GM12878 (cell line): ENCODE measurements around the gene PDE11A. TPM values are rescaled to one million over a fixed set of nuclear protein-coding genes. Genes with fewer than 3 reads are reported as not detected.

Source experiments
- ATAC-seq: fragments of 200-7000 bp; cut with Tn5 transposase; 3 replicates; pipeline ENCODE4 v1.9.1; 2020; ENCODE audit warnings: mild to moderate bottlenecking, moderate library complexity
- BruUV-seq: library from RNA; stranded (reverse); fragments of 400-500 nt; replicated peaks from 2 replicates; lab custom pipeline; 2021; lab: Mats Ljungman, UMichigan
- CTCF ChIA-PET: fragments of 300-600 bp; sonication (Branson Sonifier 250); formaldehyde crosslinking; extraction: SDS; loops from one replicate; lab custom pipeline; 2021; ENCODE audit warnings: inconsistent platforms; lab: Yijun Ruan, JAX
- POLR2A ChIA-PET: fragments of 350-600 bp; formaldehyde crosslinking; extraction: SDS; loops from one replicate; lab custom pipeline; 2021; ENCODE audit warnings: inconsistent platforms; lab: Charles Lee
- RAD21 ChIA-PET: fragments of 300-600 bp; sonication (Branson Sonifier 250); formaldehyde crosslinking; loops from one replicate; lab custom pipeline; 2023; ENCODE audit warnings: antibody characterized with exemption; ENCODE audit not compliant: unreplicated experiment; lab: Charles Lee
- SMC1A ChIA-PET: fragments of 300-600 bp; sonication (Branson Sonifier 250); formaldehyde crosslinking; loops from one replicate; lab custom pipeline; 2023; ENCODE audit not compliant: unreplicated experiment, uncharacterized antibody; lab: Charles Lee
- DNase-seq: peaks from one replicate; pipeline ENCODE4 v3.0.0-alpha.2; 2011; ENCODE audit warnings: low read depth, low spot score
- FAIRE-seq: peaks from 3 replicates; lab custom pipeline; 2011; peaks lifted over from hg19 to GRCh38; lab: Jason Lieb, UNC
- H2AFZ ChIP-seq: 2 replicates; pipeline ENCODE4 v1.6.0; 2011; ENCODE audit warnings: low read depth, low read length, control low read depth; ENCODE audit not compliant: control insufficient read depth
- H3K27ac ChIP-seq: 2 replicates; pipeline ENCODE4 v1.5.1; 2011; ENCODE audit warnings: control low read depth; ENCODE audit not compliant: control insufficient read depth, insufficient read depth
- H3K27me3 ChIP-seq, 2 experiments: replicated peaks in 1 of 2; 2 replicates each; pipeline versions ENCODE4 v1.6.0 to v1.6.1; 2011; ENCODE audit warnings: low read length in 1 of 2; ENCODE audit not compliant: control insufficient read depth in 2 of 2, insufficient read depth in 2 of 2
- H3K36me3 ChIP-seq, 2 experiments: 2 replicates each; pipeline ENCODE4 v1.5.1; 2011; ENCODE audit warnings: low read length in 1 of 2; ENCODE audit not compliant: control insufficient read depth in 2 of 2, insufficient read depth in 2 of 2
- H3K4me1 ChIP-seq: 2 replicates; pipeline ENCODE4 v1.6.1; 2011; ENCODE audit warnings: mild to moderate bottlenecking, low read length, moderate library complexity, mixed read lengths; ENCODE audit not compliant: control insufficient read depth, insufficient read depth
- H3K4me2 ChIP-seq: 2 replicates; pipeline ENCODE4 v1.6.0; 2011; ENCODE audit warnings: control low read depth; ENCODE audit not compliant: control insufficient read depth, insufficient read depth
- H3K4me3 ChIP-seq: fragments of 200-600 bp; sonication (generic); 2 replicates; pipeline ENCODE4 v1.5.1; 2016
- H3K79me2 ChIP-seq: 2 replicates; pipeline ENCODE4 v1.6.0; 2011; ENCODE audit warnings: low read length; ENCODE audit not compliant: control insufficient read depth, insufficient read depth
- H3K9ac ChIP-seq: 2 replicates; pipeline ENCODE4 v1.8.0; 2011; ENCODE audit warnings: low read length, control low read depth, mixed read lengths; ENCODE audit not compliant: control insufficient read depth, insufficient read depth
- H3K9me3 ChIP-seq: replicated peaks from 3 replicates; pipeline ENCODE4 v1.5.1; 2011; ENCODE audit warnings: mild to moderate bottlenecking, low read length; ENCODE audit not compliant: control insufficient read depth, insufficient read depth
- H4K20me1 ChIP-seq: 2 replicates; pipeline ENCODE4 v1.6.0; 2011; ENCODE audit not compliant: control insufficient read depth, insufficient read depth
- BCL11A ChIP-seq: IDR thresholded peaks from 2 replicates; pipeline ENCODE4 v1.6.1; 2011; ENCODE audit warnings: low read depth, low read length
- BRCA1 ChIP-seq: IDR thresholded peaks from 2 replicates; pipeline ENCODE4 v1.6.1; 2011; ENCODE audit warnings: low read depth, low read length, improper control_type of control experiment
- DPF2 ChIP-seq: fragments of 450-650 bp; IDR thresholded peaks from 2 replicates; pipeline ENCODE4 v1.6.1; 2017; ENCODE audit warnings: mild to moderate bottlenecking
- IKZF2 ChIP-seq, 2 experiments: fragments of 450-650 bp; IDR thresholded peaks; 2 replicates each; pipeline ENCODE4 v1.6.1; 2017; ENCODE audit warnings: mild to moderate bottlenecking in 2 of 2, moderate library complexity in 2 of 2
- LARP7 ChIP-seq: fragments of 450-650 bp; IDR thresholded peaks from 2 replicates; pipeline ENCODE4 v1.6.1; 2017; ENCODE audit warnings: mild to moderate bottlenecking
- NFIC ChIP-seq: IDR thresholded peaks from 2 replicates; pipeline ENCODE4 v1.6.1; 2012; ENCODE audit warnings: low read depth, mild to moderate bottlenecking, inconsistent platforms, low read length, moderate library complexity
- RAD51 ChIP-seq: fragments of 450-650 bp; IDR thresholded peaks from 2 replicates; pipeline ENCODE4 v1.6.1; 2016; ENCODE audit warnings: moderate library complexity, mild to moderate bottlenecking, inconsistent platforms
- SPI1 ChIP-seq: IDR thresholded peaks from 2 replicates; pipeline ENCODE4 v1.6.1; 2011; ENCODE audit warnings: low read depth, mild to moderate bottlenecking, low read length, moderate library complexity, borderline replicate concordance; ENCODE audit not compliant: insufficient read depth
- WRNIP1 ChIP-seq: IDR thresholded peaks from 2 replicates; pipeline ENCODE4 v1.6.1; 2011; ENCODE audit warnings: low read depth, low read length, improper control_type of control experiment, borderline replicate concordance
- ZSCAN29 ChIP-seq: fragments of 450-650 bp; IDR thresholded peaks from 2 replicates; pipeline ENCODE4 v1.6.1; 2017; ENCODE audit warnings: mild to moderate bottlenecking, moderate library complexity
- in situ Hi-C: fragments of 300-500 bp; cut with MboI; formaldehyde crosslinking; loops from 9 replicates; pipeline ENCODE4 v1.14.3; 2018; ENCODE audit warnings: mixed read lengths
- intact Hi-C: fragments of 100-400 bp; cut with micrococcal nuclease; formaldehyde crosslinking; loops from one replicate; pipeline ENCODE4 v1.14.2; 2022; ENCODE audit not compliant: unreplicated experiment
- polyA plus RNA-seq, 11 experiments: library from polyadenylated mRNA; depleted of rRNA in 4 of 11; unstranded in 6 of 11; stranded (reverse) in 5 of 11; fragments of >200 nt; fragmentation: Nextera tagmentation in 4 of 11; fragmentation: Illumina TruSeq in 1 of 11; extraction: Ambion mirVana in 4 of 11; extraction: Trizol in 1 of 11; gene quantifications; 1 replicate in 1 of 11; 2 replicates in 10 of 11; pipeline versions ENCODE4 v1.2.1 to v1.2.3, GENCODE V29; 2011 to 2016; ENCODE audit warnings: inconsistent platforms in 2 of 11, missing spikeins in 2 of 11, low read depth in 1 of 11
- total RNA-seq, 4 experiments: library from RNA; depleted of rRNA in 3 of 4; stranded (reverse); fragments of >200 nt in 3 of 4; fragmentation: Illumina TruSeq in 1 of 4; extraction: Trizol in 1 of 4; gene quantifications; 2 replicates each; pipeline versions ENCODE4 v1.2.1 to v1.2.3, GENCODE V29; 2013 to 2021
- TF ChIP-seq, protein P1 (sequence below): fragments of 450-650 bp; IDR thresholded peaks from 2 replicates; pipeline ENCODE4 v1.6.1; 2017; ENCODE audit warnings: mild to moderate bottlenecking
- TF ChIP-seq, protein P2 (sequence below): fragments of 450-650 bp; IDR thresholded peaks from 2 replicates; pipeline ENCODE4 v1.6.1; 2014; ENCODE audit warnings: mild to moderate bottlenecking
- TF ChIP-seq, protein P3 (sequence below): IDR thresholded peaks from 2 replicates; pipeline ENCODE4 v1.6.1; 2011; ENCODE audit warnings: low read depth, low read length, improper control_type of control experiment, borderline replicate concordance
- TF ChIP-seq, protein P4 (sequence below): IDR thresholded peaks from 2 replicates; pipeline ENCODE4 v1.6.1; 2012; ENCODE audit warnings: improper control_type of control experiment, low read depth, low read length; ENCODE audit not compliant: insufficient replicate concordance

The PDE11A gene
- total and polyA plus RNA-seq, 10 of the 15 experiments (the other 5 are each of a cell fraction or from before 2014, with no cell fraction given) = 0.01 to 0.17 (median 0.06) TPM; not detected in 5

DNA sequence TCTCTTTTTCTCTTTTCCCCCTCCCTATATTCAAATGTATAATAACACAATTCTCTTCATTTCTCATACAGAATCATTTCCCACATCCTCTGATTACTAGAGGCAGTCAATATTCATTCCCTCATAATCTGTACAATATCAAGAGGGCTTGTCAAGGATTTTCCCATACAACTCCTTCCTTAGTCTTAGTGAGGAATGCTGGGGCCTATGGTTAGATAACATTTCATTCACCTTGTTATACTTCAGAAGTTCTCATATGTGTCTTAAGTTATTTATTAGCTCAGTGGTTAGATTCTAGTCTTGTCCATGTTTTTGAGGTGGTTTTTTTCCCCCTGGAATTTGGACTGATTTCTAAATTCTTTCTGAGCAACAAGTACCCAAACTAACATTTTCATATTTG, 289.5 kb downstream of the PDE11A start:
- FAIRE-seq = no peak
- CTCF ChIA-PET = interaction anchor here (1.1 kb wide), 1 partner anchor 15 kb away, joined by 3 read pairs; no protein-coding TSS in a partner anchor
- in situ Hi-C loops = no loop called here

More for the DNA sequence above, 289.5 kb downstream of the PDE11A start:
- intact Hi-C loops = no loop called here
- H3K4me1 ChIP-seq = no peaks in the 10 kb centered on the region
- H3K79me2 ChIP-seq = no peaks in the 10 kb centered on the region
- no peak for ATAC-seq
- ChIA-PET RAD21 (interaction anchor here (1.1 kb wide), 1 partner anchor 9 kb away, joined by 3 read pairs; no protein-coding TSS in a partner anchor), SMC1A (interaction anchor here (0.6 kb wide), 1 partner anchor 18 kb away, joined by 3 read pairs; no protein-coding TSS in a partner anchor), POLR2A (no interaction called here)
- no peak overlapping the region for H3K27ac ChIP-seq
- H3K36me3 ChIP-seq = no peaks in the 10 kb centered on the region
- no peak overlapping the region for H2AFZ ChIP-seq
- H3K27me3 ChIP-seq = no peaks in the 10 kb centered on the region
- H3K4me3 ChIP-seq = no peak overlapping the region
- no peak overlapping the region for H3K4me2 ChIP-seq
- no TSS peak for BruUV-seq
- no peak for TF ChIP-seq BRCA1
- TF ChIP-seq IKZF2 (IDR thresholded peaks at IDR 0.05) = no peak
- TF ChIP-seq, protein P1, sequence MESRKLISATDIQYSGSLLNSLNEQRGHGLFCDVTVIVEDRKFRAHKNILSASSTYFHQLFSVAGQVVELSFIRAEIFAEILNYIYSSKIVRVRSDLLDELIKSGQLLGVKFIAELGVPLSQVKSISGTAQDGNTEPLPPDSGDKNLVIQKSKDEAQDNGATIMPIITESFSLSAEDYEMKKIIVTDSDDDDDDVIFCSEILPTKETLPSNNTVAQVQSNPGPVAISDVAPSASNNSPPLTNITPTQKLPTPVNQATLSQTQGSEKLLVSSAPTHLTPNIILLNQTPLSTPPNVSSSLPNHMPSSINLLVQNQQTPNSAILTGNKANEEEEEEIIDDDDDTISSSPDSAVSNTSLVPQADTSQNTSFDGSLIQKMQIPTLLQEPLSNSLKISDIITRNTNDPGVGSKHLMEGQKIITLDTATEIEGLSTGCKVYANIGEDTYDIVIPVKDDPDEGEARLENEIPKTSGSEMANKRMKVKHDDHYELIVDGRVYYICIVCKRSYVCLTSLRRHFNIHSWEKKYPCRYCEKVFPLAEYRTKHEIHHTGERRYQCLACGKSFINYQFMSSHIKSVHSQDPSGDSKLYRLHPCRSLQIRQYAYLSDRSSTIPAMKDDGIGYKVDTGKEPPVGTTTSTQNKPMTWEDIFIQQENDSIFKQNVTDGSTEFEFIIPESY = no peak
- TF ChIP-seq ZSCAN29 = no peak
- TF ChIP-seq, protein P2, sequence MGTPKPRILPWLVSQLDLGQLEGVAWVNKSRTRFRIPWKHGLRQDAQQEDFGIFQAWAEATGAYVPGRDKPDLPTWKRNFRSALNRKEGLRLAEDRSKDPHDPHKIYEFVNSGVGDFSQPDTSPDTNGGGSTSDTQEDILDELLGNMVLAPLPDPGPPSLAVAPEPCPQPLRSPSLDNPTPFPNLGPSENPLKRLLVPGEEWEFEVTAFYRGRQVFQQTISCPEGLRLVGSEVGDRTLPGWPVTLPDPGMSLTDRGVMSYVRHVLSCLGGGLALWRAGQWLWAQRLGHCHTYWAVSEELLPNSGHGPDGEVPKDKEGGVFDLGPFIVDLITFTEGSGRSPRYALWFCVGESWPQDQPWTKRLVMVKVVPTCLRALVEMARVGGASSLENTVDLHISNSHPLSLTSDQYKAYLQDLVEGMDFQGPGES = no peak
- TF ChIP-seq, protein P3, sequence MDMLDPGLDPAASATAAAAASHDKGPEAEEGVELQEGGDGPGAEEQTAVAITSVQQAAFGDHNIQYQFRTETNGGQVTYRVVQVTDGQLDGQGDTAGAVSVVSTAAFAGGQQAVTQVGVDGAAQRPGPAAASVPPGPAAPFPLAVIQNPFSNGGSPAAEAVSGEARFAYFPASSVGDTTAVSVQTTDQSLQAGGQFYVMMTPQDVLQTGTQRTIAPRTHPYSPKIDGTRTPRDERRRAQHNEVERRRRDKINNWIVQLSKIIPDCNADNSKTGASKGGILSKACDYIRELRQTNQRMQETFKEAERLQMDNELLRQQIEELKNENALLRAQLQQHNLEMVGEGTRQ = no peak
- no peak for TF ChIP-seq BCL11A
- TF ChIP-seq DPF2 = no peak
- TF ChIP-seq NFIC = no peak
- no peak for TF ChIP-seq LARP7
- no peak for TF ChIP-seq SPI1
- TF ChIP-seq RAD51 = no peak
- TF ChIP-seq WRNIP1 = no peak
- TF ChIP-seq, protein P4, sequence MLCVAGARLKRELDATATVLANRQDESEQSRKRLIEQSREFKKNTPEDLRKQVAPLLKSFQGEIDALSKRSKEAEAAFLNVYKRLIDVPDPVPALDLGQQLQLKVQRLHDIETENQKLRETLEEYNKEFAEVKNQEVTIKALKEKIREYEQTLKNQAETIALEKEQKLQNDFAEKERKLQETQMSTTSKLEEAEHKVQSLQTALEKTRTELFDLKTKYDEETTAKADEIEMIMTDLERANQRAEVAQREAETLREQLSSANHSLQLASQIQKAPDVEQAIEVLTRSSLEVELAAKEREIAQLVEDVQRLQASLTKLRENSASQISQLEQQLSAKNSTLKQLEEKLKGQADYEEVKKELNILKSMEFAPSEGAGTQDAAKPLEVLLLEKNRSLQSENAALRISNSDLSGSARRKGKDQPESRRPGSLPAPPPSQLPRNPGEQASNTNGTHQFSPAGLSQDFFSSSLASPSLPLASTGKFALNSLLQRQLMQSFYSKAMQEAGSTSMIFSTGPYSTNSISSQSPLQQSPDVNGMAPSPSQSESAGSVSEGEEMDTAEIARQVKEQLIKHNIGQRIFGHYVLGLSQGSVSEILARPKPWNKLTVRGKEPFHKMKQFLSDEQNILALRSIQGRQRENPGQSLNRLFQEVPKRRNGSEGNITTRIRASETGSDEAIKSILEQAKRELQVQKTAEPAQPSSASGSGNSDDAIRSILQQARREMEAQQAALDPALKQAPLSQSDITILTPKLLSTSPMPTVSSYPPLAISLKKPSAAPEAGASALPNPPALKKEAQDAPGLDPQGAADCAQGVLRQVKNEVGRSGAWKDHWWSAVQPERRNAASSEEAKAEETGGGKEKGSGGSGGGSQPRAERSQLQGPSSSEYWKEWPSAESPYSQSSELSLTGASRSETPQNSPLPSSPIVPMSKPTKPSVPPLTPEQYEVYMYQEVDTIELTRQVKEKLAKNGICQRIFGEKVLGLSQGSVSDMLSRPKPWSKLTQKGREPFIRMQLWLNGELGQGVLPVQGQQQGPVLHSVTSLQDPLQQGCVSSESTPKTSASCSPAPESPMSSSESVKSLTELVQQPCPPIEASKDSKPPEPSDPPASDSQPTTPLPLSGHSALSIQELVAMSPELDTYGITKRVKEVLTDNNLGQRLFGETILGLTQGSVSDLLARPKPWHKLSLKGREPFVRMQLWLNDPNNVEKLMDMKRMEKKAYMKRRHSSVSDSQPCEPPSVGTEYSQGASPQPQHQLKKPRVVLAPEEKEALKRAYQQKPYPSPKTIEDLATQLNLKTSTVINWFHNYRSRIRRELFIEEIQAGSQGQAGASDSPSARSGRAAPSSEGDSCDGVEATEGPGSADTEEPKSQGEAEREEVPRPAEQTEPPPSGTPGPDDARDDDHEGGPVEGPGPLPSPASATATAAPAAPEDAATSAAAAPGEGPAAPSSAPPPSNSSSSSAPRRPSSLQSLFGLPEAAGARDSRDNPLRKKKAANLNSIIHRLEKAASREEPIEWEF = no peak
- no peak for DNase-seq
- no peaks in the 10 kb centered on the region for H4K20me1 ChIP-seq
- H3K9me3 ChIP-seq = no peaks in the 10 kb centered on the region
- no peak overlapping the region for H3K9ac ChIP-seq
